GM12873 (cell line): ENCODE results near the gene RBMS3.

Source experiments
- CTCF ChIP-seq: IDR thresholded peaks from 2 replicates; pipeline ENCODE4 v1.5.1; 2012; ENCODE audit warnings: low read depth, mild to moderate bottlenecking, moderate library complexity, low read length, control low read depth; ENCODE audit not compliant: insufficient read depth; ENCODE audit errors: missing control alignments

The RBMS3 gene

GRCh38 chr3:29521293-29521692 is 240.4 kb downstream of the RBMS3 start:
- TF ChIP-seq CTCF, result no peak

GRCh38 chr3:29521751-29522150 is 240.9 kb downstream of the RBMS3 start:
- TF ChIP-seq CTCF, result no peak

- no peak for TF ChIP-seq CTCF
Observed at GRCh38 chr3:29525254-29525881, 244.5 kb downstream of the RBMS3 start.

GRCh38 chr3:29527246-29527645 is 246.4 kb downstream of the RBMS3 start:
- TF ChIP-seq CTCF, result no peak

GRCh38 chr3:29531644-29532043 is 250.8 kb downstream of the RBMS3 start:
- no peak for TF ChIP-seq CTCF

- TF ChIP-seq CTCF, result no peak
Observed at GRCh38 chr3:29532473-29532872, 251.6 kb downstream of the RBMS3 start.

- TF ChIP-seq CTCF, result no peak
Observed at GRCh38 chr3:29534006-29534405, 253.1 kb downstream of the RBMS3 start.
